H1 (cell line): ENCODE results near the gene OTOF. TPM values are rescaled to one million over a fixed set of nuclear protein-coding genes. Genes with fewer than 3 reads are reported as not detected.
A peak's percentile ranks its signal among the peaks of the same experiment; 100 is the strongest.

Experiments used
- CTCF ChIA-PET: fragments of 300-600 bp; sonication (Branson Sonifier 250); formaldehyde crosslinking; loops from one replicate; lab custom pipeline; 2021; ENCODE audit not compliant: partially characterized antibody; lab: Charles Lee
- POLR2A ChIA-PET: fragments of 300-600 bp; sonication (Branson Sonifier 250); formaldehyde crosslinking; loops from one replicate; lab custom pipeline; 2021; ENCODE audit warnings: inconsistent platforms; ENCODE audit not compliant: partially characterized antibody; lab: Charles Lee
- DNase-seq, 2 experiments: peaks; one replicate each; pipeline versions ENCODE4 v3.0.0 to v3.0.0-alpha.2; 2010 to 2022; ENCODE audit warnings: low spot score in 2 of 2, low read depth in 1 of 2, mixed read lengths in 1 of 2
- FAIRE-seq: peaks from 2 replicates; lab custom pipeline; 2011; peaks lifted over from hg19 to GRCh38; lab: Jason Lieb, UNC
- H2AFZ ChIP-seq: 2 replicates; pipeline ENCODE4 v1.8.1; 2012; ENCODE audit warnings: low read length, inconsistent platforms
- H2AK5ac ChIP-seq: 2 replicates; pipeline ENCODE4 v1.6.1; 2013; ENCODE audit warnings: low read depth, low read length
- H2BK120ac ChIP-seq: replicated peaks from 2 replicates; pipeline ENCODE3; 2013; ENCODE audit warnings: low read depth, low read length, inconsistent platforms
- H2BK12ac ChIP-seq: 2 replicates; pipeline ENCODE4 v1.6.1; 2013; ENCODE audit warnings: low read depth, low read length
- H2BK15ac ChIP-seq: 2 replicates; pipeline ENCODE4 v1.6.1; 2013; ENCODE audit warnings: low read length
- H2BK20ac ChIP-seq: 2 replicates; pipeline ENCODE4 v1.6.1; 2013; ENCODE audit warnings: low read length
- H2BK5ac ChIP-seq: 2 replicates; pipeline ENCODE4 v1.6.1; 2013; ENCODE audit warnings: low read depth, low read length
- H3K14ac ChIP-seq: 2 replicates; pipeline ENCODE4 v1.6.1; 2013; ENCODE audit warnings: inconsistent platforms; ENCODE audit not compliant: insufficient read length
- H3K18ac ChIP-seq: 2 replicates; pipeline ENCODE4 v1.6.1; 2013; ENCODE audit warnings: low read length; ENCODE audit errors: extremely low read depth
- H3K23ac ChIP-seq: 2 replicates; pipeline ENCODE4 v1.6.1; 2013; ENCODE audit warnings: inconsistent platforms; ENCODE audit not compliant: insufficient read length
- H3K23me2 ChIP-seq: 2 replicates; pipeline ENCODE4 v1.6.1; 2013; ENCODE audit warnings: low read depth, low read length
- H3K27ac ChIP-seq: 2 replicates; pipeline ENCODE4 v1.6.1; 2011; ENCODE audit warnings: low read depth, low read length, inconsistent platforms
- H3K27me3 ChIP-seq, 4 experiments: replicated peaks in 1 of 4; 1 replicate in 1 of 4; 2 replicates in 3 of 4; pipeline versions ENCODE4 v1.6.1 to v1.8.1; 2011 to 2013; ENCODE audit warnings: low read length in 3 of 4, mild to moderate bottlenecking in 3 of 4, inconsistent platforms in 2 of 4, mixed read lengths in 2 of 4, moderate library complexity in 1 of 4; ENCODE audit not compliant: control insufficient read depth in 3 of 4, insufficient read depth in 3 of 4; ENCODE audit errors: extremely low read depth in 1 of 4
- H3K36me3 ChIP-seq, 4 experiments: 2 replicates each; pipeline versions ENCODE4 v1.6.1 to v1.8.1; 2011 to 2013; ENCODE audit warnings: mild to moderate bottlenecking in 4 of 4, low read length in 3 of 4, moderate library complexity in 2 of 4, control low read depth in 1 of 4, inconsistent platforms in 1 of 4; ENCODE audit not compliant: insufficient read depth in 4 of 4, control insufficient read depth in 2 of 4
- H3K4ac ChIP-seq: replicated peaks from 2 replicates; pipeline ENCODE3; 2013; ENCODE audit warnings: low read length, low read depth, mixed read lengths, inconsistent platforms; ENCODE audit not compliant: insufficient read length
- H3K4me1 ChIP-seq, 4 experiments: replicated peaks in 1 of 4; 1 replicate in 1 of 4; 2 replicates in 3 of 4; pipeline versions ENCODE4 v1.6.1 to v1.8.1; 2011 to 2013; ENCODE audit warnings: low read length in 3 of 4, inconsistent platforms in 2 of 4, mixed read lengths in 1 of 4; ENCODE audit not compliant: insufficient read depth in 4 of 4, control insufficient read depth in 3 of 4
- H3K4me2 ChIP-seq, 2 experiments: 2 replicates each; pipeline versions ENCODE4 v1.6.1 to v1.8.1; 2011 to 2013; ENCODE audit warnings: low read depth in 2 of 2, low read length in 2 of 2, control low read depth in 1 of 2, inconsistent platforms in 1 of 2, mild to moderate bottlenecking in 1 of 2; ENCODE audit not compliant: insufficient read depth in 1 of 2
- H3K4me3 ChIP-seq, 4 experiments: fragments of 200-600, 300-600 bp in 1 of 4; sonication (generic), shearing (Covaris generic), sonication (Bioruptor Twin) in 1 of 4; 2 replicates each; pipeline versions ENCODE4 v1.5.1 to v1.8.1; 2011 to 2016; ENCODE audit warnings: low read length in 4 of 4, low read depth in 3 of 4, control low read depth in 2 of 4, inconsistent platforms in 2 of 4, mild to moderate bottlenecking in 2 of 4, mixed read lengths in 1 of 4, moderate library complexity in 1 of 4; ENCODE audit not compliant: insufficient read depth in 2 of 4; ENCODE audit errors: extremely low read depth in 1 of 4
- H3K56ac ChIP-seq: replicated peaks from 2 replicates; pipeline ENCODE3; 2013; ENCODE audit warnings: low read depth, mild to moderate bottlenecking, mixed read lengths, low read length, inconsistent platforms; ENCODE audit not compliant: insufficient read length
- H3K79me1 ChIP-seq: 2 replicates; pipeline ENCODE4 v1.6.1; 2013; ENCODE audit warnings: low read depth, low read length, control low read depth
- H3K79me2 ChIP-seq, 2 experiments: 2 replicates each; pipeline versions ENCODE4 v1.6.1 to v1.8.1; 2012 to 2013; ENCODE audit warnings: low read length in 2 of 2, mild to moderate bottlenecking in 2 of 2, inconsistent platforms in 1 of 2; ENCODE audit not compliant: insufficient read depth in 2 of 2, control insufficient read depth in 1 of 2
- H3K9ac ChIP-seq, 4 experiments: replicated peaks in 1 of 4; 1 replicate in 1 of 4; 2 replicates in 3 of 4; pipeline versions ENCODE4 v1.6.1 to v1.8.1; 2011 to 2013; ENCODE audit warnings: low read depth in 3 of 4, low read length in 3 of 4, control low read depth in 2 of 4, mild to moderate bottlenecking in 2 of 4, moderate library complexity in 2 of 4, inconsistent platforms in 1 of 4; ENCODE audit errors: extremely low read depth in 1 of 4
- H3K9me3 ChIP-seq, 2 experiments: 2 replicates each; pipeline versions ENCODE4 v1.6.1 to v1.8.1; 2012 to 2013; ENCODE audit warnings: mild to moderate bottlenecking in 2 of 2, moderate library complexity in 2 of 2, control low read depth in 1 of 2, inconsistent platforms in 1 of 2, low read depth in 1 of 2, low read length in 1 of 2, mixed read lengths in 1 of 2; ENCODE audit not compliant: insufficient read depth in 2 of 2
- H4K20me1 ChIP-seq, 2 experiments: replicated peaks in 1 of 2; 2 replicates each; pipeline versions ENCODE3 to v1.8.1; 2011 to 2013; ENCODE audit warnings: inconsistent platforms in 2 of 2, low read length in 2 of 2, mild to moderate bottlenecking in 1 of 2; ENCODE audit not compliant: insufficient read depth in 2 of 2, control insufficient read depth in 1 of 2
- H4K5ac ChIP-seq: 2 replicates; pipeline ENCODE4 v1.6.1; 2013; ENCODE audit warnings: low read length, low read depth, mixed read lengths, inconsistent platforms; ENCODE audit not compliant: insufficient read length
- H4K8ac ChIP-seq: 2 replicates; pipeline ENCODE4 v1.8.0; 2013; ENCODE audit warnings: mild to moderate bottlenecking, moderate library complexity, low read length, inconsistent platforms; ENCODE audit not compliant: insufficient read depth; ENCODE audit errors: extremely low read depth
- H4K91ac ChIP-seq: replicated peaks from 2 replicates; pipeline ENCODE3; 2013; ENCODE audit warnings: low read length, mixed read lengths, inconsistent platforms; ENCODE audit not compliant: insufficient read length
- CHD1 ChIP-seq: IDR thresholded peaks from 2 replicates; pipeline ENCODE4 v1.6.1; 2012; ENCODE audit warnings: low read depth, low read length, improper control_type of control experiment
- JUND ChIP-seq: IDR thresholded peaks from 2 replicates; pipeline ENCODE4 v1.6.1; 2011; ENCODE audit warnings: mild to moderate bottlenecking, improper control_type of control experiment, low read length
- POLR2A ChIP-seq, 2 experiments: IDR thresholded peaks; 1 replicate in 1 of 2; 2 replicates in 1 of 2; pipeline ENCODE4 v1.6.1; 2011; ENCODE audit warnings: low read depth in 2 of 2, low read length in 2 of 2, mild to moderate bottlenecking in 2 of 2; ENCODE audit errors: control extremely low read depth in 1 of 2
- SRF ChIP-seq: IDR thresholded peaks from 2 replicates; pipeline ENCODE4 v1.6.1; 2011; ENCODE audit warnings: mild to moderate bottlenecking, low read depth, low read length, moderate library complexity
- TAF1 ChIP-seq: IDR thresholded peaks from 2 replicates; pipeline ENCODE4 v1.6.1; 2011; ENCODE audit warnings: mild to moderate bottlenecking, low read depth, low read length
- TAF7 ChIP-seq: optimal IDR thresholded peaks from 2 replicates; pipeline ENCODE3; 2011; ENCODE audit warnings: low read depth, mild to moderate bottlenecking, inconsistent platforms, low read length, moderate library complexity, borderline replicate concordance
- TEAD4 ChIP-seq: IDR thresholded peaks from 2 replicates; pipeline ENCODE4 v1.6.1; 2012; ENCODE audit warnings: low read depth, low read length, inconsistent platforms, mixed read lengths
- WGBS, 2 experiments: shearing (Covaris generic) in 1 of 2; methylation state at CpG; one replicate each; pipeline versions ENCODE4 v1.1.6 to v1.1.7; 2013 to 2015; ENCODE audit warnings: low lambda C conversion rate in 2 of 2, mixed read lengths in 2 of 2, inconsistent platforms in 1 of 2, low coverage in 1 of 2, missing lambda C conversion rate in 1 of 2; ENCODE audit not compliant: insufficient replicate concordance in 2 of 2, insufficient coverage in 1 of 2, insufficient read length in 1 of 2; ENCODE audit errors: extremely low coverage in 1 of 2, missing lambda C conversion rate in 1 of 2; 5-methylcytosine and 5-hydroxymethylcytosine counted together
- polyA plus RNA-seq, 7 experiments: library from polyadenylated mRNA; depleted of rRNA in 3 of 7; stranded (reverse) in 5 of 7; unstranded in 2 of 7; fragments of >200 nt in 5 of 7; fragments of 200-250 nt in 2 of 7; gene quantifications; 1 replicate in 5 of 7; 2 replicates in 1 of 7; 4 replicates in 1 of 7; pipeline versions ENCODE4 v1.2.1 to v1.2.3, GENCODE V29; 2011 to 2013; ENCODE audit warnings: missing spikeins in 2 of 7, mixed read lengths in 2 of 7
- total RNA-seq: library from RNA; stranded (reverse); fragmentation: NEBNext Ultra II Directional; extraction: Animal tissue kit (Norgen Biotek cat#: 25700); gene quantifications from 2 replicates; pipeline ENCODE4 v1.2.1, GENCODE V29; 2021

The OTOF gene
- total and polyA plus RNA-seq, 2 of the 8 experiments (the other 6 are each of a cell fraction or from before 2014, with no cell fraction given) = 0.06 TPM; not detected in 1

GRCh38 chr2:26463244-26464192 lies 14.4 kb downstream of the OTOF start:
- Histone ChIP-seq H4K5ac (peak overlapping the region; percentile 16), H2AK5ac (peak overlapping the region; percentile 88), H3K4me2 (no peak overlapping the region), H3K79me1 (no peaks in the 10 kb centered on the region), H3K4me1 (peaks cover 0 to 23% (median 3%) of the 10 kb centered on the region in 4 experiments; a peak in 6 of 7 replicates), H4K91ac (peak overlapping the region; percentile 86), H3K79me2 (no peaks in the 10 kb centered on the region), H3K36me3 (no peaks in the 10 kb centered on the region), H3K4me3 (no peak overlapping the region), H3K56ac (no peak overlapping the region), H2BK12ac (peak overlapping the region; percentile 99), H3K23ac (no peak overlapping the region), H2BK5ac (peak overlapping the region; percentile 91), H3K18ac (peak overlapping the region; percentile 88), H4K20me1 (no peaks in the 10 kb centered on the region), H3K9ac (no peak overlapping the region; a peak in 2 of 7 replicates), H3K4ac (no peak overlapping the region), H3K23me2 (no peaks in the 10 kb centered on the region), H3K9me3 (no peaks in the 10 kb centered on the region), H2BK20ac (peak overlapping the region; percentile 91), H2BK120ac (no peak overlapping the region), H3K27ac (no peak overlapping the region), H3K14ac (no peak overlapping the region), H2AFZ (no peak overlapping the region), H3K27me3 (no peaks in the 10 kb centered on the region), H2BK15ac (peak overlapping the region; percentile 100), H4K8ac (peak overlapping the region; percentile 90)
- WGBS, 2 experiments = 85% methylated on average over 25 of the region's 25 CpGs; no CpG with 5 or more reads in 1 of the 2 experiments
- DNase-seq = peak; percentile 15 to 57
- ChIA-PET CTCF (interaction anchor here (0.7 to 2.0 kb wide), 13 partner anchors 14 to 292 kb away, joined by 3 to 7 read pairs (median 3); partner anchors contain the start of gene OTOF), POLR2A (interaction anchor here (0.6 to 1.3 kb wide), 6 partner anchors 8 to 220 kb away, joined by 3 to 4 read pairs (median 3); partner anchors contain the start of gene OTOF)
- no peak for FAIRE-seq
- no peak for TF ChIP-seq TAF7
- TF ChIP-seq SRF = no peak
- TF ChIP-seq CHD1 = no peak
- TF ChIP-seq POLR2A (IDR thresholded peaks at IDR 0.05; ENCODE audit: control extremely low read depth in 1 of 2, low read depth in 2 of 2, low read length in 2 of 2) = peak in 1 of 2 experiments; percentile 43; a peak in 2 of 3 replicates
- peak; percentile 74 for TF ChIP-seq JUND
- TF ChIP-seq TAF1 = peak; percentile 61; the same call in 1 of the 2 replicates
- TF ChIP-seq TEAD4 = peak; percentile 94
